HG03432 (cell line): ENCODE data around the gene ITPK1.

Experiments
- ATAC-seq: cut with Tn5 transposase; IDR thresholded peaks from one replicate; pipeline ENCODE4 v1.9.1; 2021; ENCODE audit warnings: mild to moderate bottlenecking, moderate library complexity; ENCODE audit not compliant: unreplicated experiment

Gene ITPK1

GRCh38 chr14:93045965-93046704 is 69.6 kb downstream of the ITPK1 start:
- no peak for ATAC-seq

GRCh38 chr14:93045211-93045674 is 70.5 kb downstream of the ITPK1 start:
- ATAC-seq: peak; percentile 8

- ATAC-seq: peak; percentile 72
Measured at GRCh38 chr14:93044556-93044955, 71.2 kb downstream of the ITPK1 start.

GRCh38 chr14:93044121-93044520 is 71.6 kb downstream of the ITPK1 start:
- no peak for ATAC-seq

- no peak for ATAC-seq
Measured at GRCh38 chr14:93042968-93043940, 72.5 kb downstream of the ITPK1 start.

- ATAC-seq: no peak
Measured at GRCh38 chr14:93041830-93042229, 73.9 kb downstream of the ITPK1 start.

- no peak for ATAC-seq
Measured at GRCh38 chr14:93040982-93041381, 74.7 kb downstream of the ITPK1 start.

GRCh38 chr14:93040443-93040842 is 75.3 kb downstream of the ITPK1 start:
- ATAC-seq: no peak

GRCh38 chr14:93039649-93040315 is 75.9 kb downstream of the ITPK1 start:
- no peak for ATAC-seq

GRCh38 chr14:93037351-93037750 is 78.4 kb downstream of the ITPK1 start:
- no peak for ATAC-seq

- ATAC-seq: no peak
Measured at GRCh38 chr14:93036652-93037345, 78.9 kb downstream of the ITPK1 start.

GRCh38 chr14:93035917-93036651 is 79.6 kb downstream of the ITPK1 start:
- no peak for ATAC-seq

- ATAC-seq: no peak
Measured at GRCh38 chr14:93035585-93035916, 80.2 kb downstream of the ITPK1 start.

GRCh38 chr14:93034671-93034994 is 81.1 kb downstream of the ITPK1 start:
- ATAC-seq: peak; percentile 12

GRCh38 chr14:93033983-93034670 is 81.6 kb downstream of the ITPK1 start:
- peak; percentile 62 for ATAC-seq

GRCh38 chr14:93033084-93033982 is 82.4 kb downstream of the ITPK1 start:
- no peak for ATAC-seq

GRCh38 chr14:93032421-93032936 is 83.2 kb downstream of the ITPK1 start:
- no peak for ATAC-seq
